ENCODE measurements around the gene INTS2.
"Not testable (repeated sequence)": the region's sequence is repeated elsewhere in the genome, so short reads cannot be mapped to it uniquely, and the experiment has no call there.

DNA sequence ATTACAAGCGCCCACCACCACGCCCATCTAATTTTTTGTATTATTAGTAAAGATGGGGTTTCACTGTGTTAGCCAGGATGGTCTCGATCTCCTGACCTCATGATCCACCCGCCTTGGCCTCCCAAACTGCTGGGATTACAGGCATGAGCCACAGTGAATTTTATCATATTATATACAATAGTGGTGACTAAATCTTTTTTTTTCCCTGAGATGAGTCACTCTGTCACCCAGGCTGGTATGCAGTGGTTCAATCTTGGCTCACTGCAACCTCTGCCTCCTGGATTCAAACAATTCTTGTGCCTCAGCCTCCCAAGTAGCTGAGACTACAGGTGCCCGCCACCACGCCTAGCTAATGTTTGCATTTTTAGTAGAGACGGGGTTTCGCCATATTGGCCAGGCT lies 41.9 kb downstream of the INTS2 start:
- not testable (repeated sequence) for TF ChIP-seq CTCF, POLR2A (IDR thresholded peaks at IDR 0.05)

Measured in right lobe of liver (tissue), 4 donors.